Stimulated activated CD4-positive, alpha-beta T cell treated with anti-CD3 and anti-CD28 coated beads, Interleukin-1b, Interleukin-23, amount 100 ng/mL, for 24 hours (primary cell): ENCODE data around the gene OVAAL.
"Not testable (repeated sequence)": the region's sequence is repeated elsewhere in the genome, so short reads cannot be mapped to it uniquely, and the experiment has no call there.

Experiments
- DNase-seq, 4 experiments: peaks; one replicate each; pipeline ENCODE4 v3.0.0-alpha.2; 2020; ENCODE audit warnings: low read depth in 4 of 4, low spot score in 1 of 4

Gene OVAAL

GRCh38 chr1:180540697-180541594, 17.8 kb upstream of the OVAAL start:
- no peak for DNase-seq

DNA sequence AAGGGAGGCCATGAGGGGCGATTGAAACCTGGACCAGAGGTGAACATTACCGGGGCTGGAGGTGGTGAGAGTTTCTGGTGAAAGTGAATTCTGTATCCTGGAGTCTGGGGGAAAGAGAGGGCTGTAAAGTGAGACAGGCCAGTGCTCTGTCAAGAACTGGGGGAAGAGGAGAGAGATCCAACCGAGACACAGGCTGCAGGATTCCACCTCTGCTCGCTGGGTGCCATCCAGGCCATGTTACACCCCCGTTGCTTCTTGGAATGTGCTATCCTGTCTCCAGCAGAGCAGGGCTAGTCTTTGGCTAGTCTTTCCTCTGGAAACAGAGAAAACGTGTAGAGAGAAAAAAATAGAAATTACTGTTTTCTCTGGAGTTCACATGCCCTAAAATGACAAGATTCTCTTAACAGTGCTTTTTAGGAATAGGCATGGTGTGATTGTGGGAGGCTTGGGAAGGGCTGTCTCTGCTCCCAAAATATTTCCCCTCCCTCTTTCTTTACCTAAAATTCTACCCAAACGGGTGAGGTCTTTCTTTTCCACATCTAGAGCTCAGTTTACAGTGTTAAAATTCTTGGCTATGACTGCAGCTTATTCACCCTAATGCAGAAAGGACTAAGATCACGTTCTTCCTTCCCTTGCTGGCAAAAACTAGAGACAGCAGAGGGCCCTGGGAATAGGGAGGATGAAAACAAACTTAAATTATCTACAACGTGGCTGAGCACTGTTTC, 16.5 kb upstream of the OVAAL start:
- no peak for DNase-seq

DNA sequence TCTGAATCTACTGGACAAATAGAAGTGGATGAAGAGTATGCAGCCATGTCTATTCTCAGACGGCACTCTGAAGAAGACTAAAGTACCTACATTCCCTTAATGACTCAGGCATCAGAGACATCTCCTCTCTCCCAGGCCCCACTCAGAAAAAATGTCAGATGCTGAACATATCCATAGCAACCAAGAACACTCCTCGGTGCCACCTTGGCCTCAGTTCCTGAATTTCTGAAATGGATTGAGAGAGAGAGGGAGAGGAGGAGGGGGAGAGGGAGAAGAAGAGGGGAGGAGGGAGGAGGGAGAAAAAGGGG, 16.0 kb upstream of the OVAAL start:
- no peak for DNase-seq

GRCh38 chr1:180544050-180544449, 14.7 kb upstream of the OVAAL start:
- DNase-seq = no peak

DNA sequence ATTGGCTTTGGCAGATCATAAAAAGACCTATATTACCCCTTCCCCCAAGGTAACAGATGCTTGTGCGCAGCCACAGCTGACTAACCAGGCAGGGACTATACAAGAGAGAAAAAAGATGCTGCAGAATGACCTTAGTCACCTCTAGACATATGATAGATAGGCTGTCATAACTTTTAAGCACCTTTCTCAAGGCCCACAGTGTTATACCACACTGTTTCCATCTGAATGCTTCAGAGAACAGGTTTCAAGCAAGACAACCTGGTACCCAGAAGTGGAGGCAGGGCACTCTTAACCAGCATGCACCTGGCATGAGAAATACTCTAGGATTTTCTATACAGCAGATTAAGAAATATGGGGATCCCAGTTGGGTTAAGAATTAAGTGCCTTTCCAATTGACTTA, 12.8 kb upstream of the OVAAL start:
- no peak for DNase-seq

DNA sequence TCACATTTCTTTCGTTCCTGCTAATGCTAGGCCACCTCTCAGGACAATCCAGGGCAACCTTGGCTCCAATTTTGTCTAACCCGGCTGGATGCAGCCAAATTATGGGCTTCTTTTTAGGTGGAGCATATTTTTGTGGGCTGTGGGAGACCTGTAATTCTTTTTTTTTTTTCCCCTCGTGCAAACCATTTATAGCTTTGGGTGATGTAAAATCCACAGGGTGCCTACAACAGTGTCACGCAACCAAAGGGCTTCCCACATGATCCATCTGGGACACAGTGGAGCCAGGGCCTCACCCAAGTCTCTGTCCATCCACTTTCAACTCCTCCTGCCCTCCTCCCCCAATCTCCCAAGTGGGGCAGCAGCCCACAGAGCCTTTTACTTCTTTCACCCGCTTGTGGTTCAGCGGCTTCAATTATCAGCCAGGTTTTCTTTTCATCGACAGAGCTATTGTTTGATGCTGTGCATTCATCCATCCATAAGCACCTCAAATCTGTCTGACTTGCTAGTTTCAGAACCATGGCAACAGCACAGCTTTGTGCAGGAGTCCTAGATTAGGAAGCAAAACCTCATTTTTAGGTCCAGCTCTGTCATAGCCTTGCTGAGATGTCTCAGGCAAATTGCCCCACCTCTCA, 10.0 kb upstream of the OVAAL start:
- no peak for DNase-seq

- DNase-seq = not testable (repeated sequence)
These were observed 9.0 kb upstream of the OVAAL start for GRCh38 chr1:180549770-180550169.

GRCh38 chr1:180550241-180550640, 8.5 kb upstream of the OVAAL start:
- DNase-seq = no peak

GRCh38 chr1:180551997-180552396, 6.8 kb upstream of the OVAAL start:
- no peak for DNase-seq

- DNase-seq = not testable (repeated sequence)
These were observed 5.7 kb upstream of the OVAAL start for GRCh38 chr1:180553046-180553445.

GRCh38 chr1:180555411-180555810, 3.4 kb upstream of the OVAAL start:
- DNase-seq = no peak

GRCh38 chr1:180560200-180560867, 1.6 kb downstream of the OVAAL start:
- DNase-seq = no peak

- no peak for DNase-seq
These were observed 2.3 kb downstream of the OVAAL start for GRCh38 chr1:180560868-180561600.

DNA sequence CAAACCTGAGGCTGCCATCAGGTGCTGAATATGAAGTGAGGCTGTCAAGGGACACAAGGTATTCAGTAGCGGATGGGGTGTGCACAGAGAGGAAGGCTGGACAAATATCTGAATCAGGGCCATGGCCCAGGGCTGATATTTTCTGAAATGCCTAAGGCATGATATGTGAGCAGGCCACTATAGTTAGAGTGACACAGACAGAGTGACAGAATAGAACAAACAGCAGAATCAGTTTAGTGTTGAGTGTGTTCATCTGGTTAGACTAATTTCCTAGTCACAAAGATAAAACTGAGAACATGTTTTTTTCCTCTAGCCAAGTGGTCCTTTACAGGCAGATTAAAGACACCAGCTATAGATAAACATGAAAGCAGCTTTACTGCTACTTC, 3.9 kb downstream of the OVAAL start:
- no peak for DNase-seq

DNA sequence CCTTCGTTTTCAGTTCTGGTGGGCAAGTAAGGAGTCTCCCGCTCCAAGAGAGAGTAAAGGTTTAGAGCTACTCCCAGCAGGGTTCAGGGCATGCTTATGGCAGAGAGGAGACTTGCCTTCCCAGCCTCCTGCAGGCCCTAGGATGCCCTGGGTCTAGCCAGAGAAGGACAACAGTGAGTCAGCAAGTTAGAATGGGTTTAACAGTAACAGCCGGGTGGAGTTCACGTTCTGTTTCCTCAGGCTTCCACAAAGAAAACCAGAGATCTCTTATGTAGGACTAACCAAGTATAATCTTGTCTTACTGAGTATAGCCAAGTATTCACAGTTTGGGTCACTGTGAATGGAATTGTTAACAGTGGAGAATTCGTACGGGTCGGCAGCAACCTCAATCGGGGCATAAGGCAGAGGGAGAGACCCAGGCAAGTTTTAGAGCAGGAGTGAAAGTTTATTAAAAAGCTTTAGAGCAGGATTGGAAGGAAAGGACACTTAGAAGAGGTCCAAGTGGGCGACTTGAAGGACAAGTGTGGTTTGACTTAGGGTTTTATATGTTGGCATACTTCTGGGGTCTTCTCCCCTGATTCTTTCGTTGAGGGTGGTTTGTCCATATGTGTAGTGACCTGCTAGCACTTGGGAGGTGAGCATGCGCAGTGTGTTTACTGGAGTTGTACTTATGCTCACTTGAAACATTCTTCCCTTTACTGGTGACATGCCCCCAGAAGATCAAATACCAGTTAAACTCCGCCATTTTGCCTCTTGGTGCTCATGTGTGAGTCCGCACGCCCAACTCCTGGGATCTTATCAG, 4.5 kb downstream of the OVAAL start:
- DNase-seq = no peak

- DNase-seq = no peak
These were observed 6.5 kb downstream of the OVAAL start for GRCh38 chr1:180565121-180565871.

GRCh38 chr1:180566026-180566425, 7.3 kb downstream of the OVAAL start:
- DNase-seq = no peak

GRCh38 chr1:180566495-180566894, 7.7 kb downstream of the OVAAL start:
- no peak for DNase-seq

DNA sequence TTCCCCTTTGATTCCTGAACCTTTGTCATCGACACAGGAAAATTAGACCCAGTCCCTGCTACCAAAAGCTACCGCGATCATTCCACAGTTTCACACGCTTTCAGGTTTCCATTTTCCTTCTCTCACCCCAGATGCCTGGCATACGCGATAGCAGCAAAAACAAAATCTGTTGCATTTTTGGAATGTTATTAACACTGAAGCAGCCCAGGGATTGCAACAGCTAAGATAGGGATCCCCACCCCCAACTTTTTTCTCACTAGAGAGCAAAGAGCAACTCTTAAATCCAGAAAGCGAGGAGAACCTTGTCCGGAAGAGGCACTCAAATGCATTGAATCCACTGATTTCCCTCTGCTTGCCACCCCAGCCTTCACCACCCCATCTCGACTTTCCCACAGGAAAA, 8.9 kb downstream of the OVAAL start:
- DNase-seq = no peak
